PC-9 (cell line): Measurements from ENCODE around the gene AGAP1. TPM values are rescaled to one million over a fixed set of nuclear protein-coding genes. Genes with fewer than 3 reads are reported as not detected.

Experiments used
- BruUV-seq: library from RNA; stranded (reverse); fragments of 400-500 nt; replicated peaks from 2 replicates; lab custom pipeline; 2021; lab: Mats Ljungman, UMichigan
- CTCF ChIA-PET: fragments of 300-600 bp; sonication (Branson Sonifier 250); formaldehyde crosslinking; loops from one replicate; lab custom pipeline; 2022; ENCODE audit warnings: antibody characterized with exemption; lab: Charles Lee
- POLR2A ChIA-PET: fragments of 300-600 bp; sonication (Branson Sonifier 250); formaldehyde crosslinking; loops from one replicate; lab custom pipeline; 2022; ENCODE audit warnings: antibody characterized with exemption; ENCODE audit not compliant: unreplicated experiment; lab: Charles Lee
- DNase-seq, 2 experiments: peaks; one replicate each; pipeline versions ENCODE4 v3.0.0 to v3.0.0-alpha.2; 2015 to 2022; ENCODE audit warnings: mixed read lengths in 1 of 2
- H2AFZ ChIP-seq: fragments of 200-600 bp; sonication (generic); 2 replicates; pipeline ENCODE4 v1.8.1; 2017; ENCODE audit warnings: antibody characterized with exemption
- H3F3A ChIP-seq: fragments of 200-600 bp; sonication (generic); 2 replicates; pipeline ENCODE4 v1.8.1; 2017; ENCODE audit warnings: antibody characterized with exemption, mild to moderate bottlenecking, low read depth; ENCODE audit not compliant: insufficient read depth
- H3K27ac ChIP-seq: fragments of 200-600 bp; sonication (generic); 2 replicates; pipeline ENCODE4 v1.6.1; 2016; ENCODE audit warnings: mixed run types
- H3K27me3 ChIP-seq: fragments of 200-600 bp; sonication (generic); 2 replicates; pipeline ENCODE4 v1.6.1; 2016; ENCODE audit warnings: low read depth, mixed run types; ENCODE audit not compliant: insufficient read depth
- H3K36me3 ChIP-seq: fragments of 200-600 bp; sonication (generic); 2 replicates; pipeline ENCODE4 v1.6.1; 2016; ENCODE audit warnings: low read depth, mixed run types
- H3K4me1 ChIP-seq: fragments of 200-600 bp; sonication (generic); replicated peaks from 2 replicates; pipeline ENCODE4 v1.6.1; 2016; ENCODE audit warnings: mixed run types; ENCODE audit not compliant: insufficient read depth
- H3K4me2 ChIP-seq: fragments of 200-600 bp; sonication (generic); 2 replicates; pipeline ENCODE4 v1.6.1; 2017; ENCODE audit warnings: mixed run types
- H3K4me3 ChIP-seq: fragments of 200-600 bp; sonication (generic); 2 replicates; pipeline ENCODE4 v1.6.1; 2016; ENCODE audit warnings: mixed run types
- H3K79me2 ChIP-seq: fragments of 200-600 bp; sonication (generic); 2 replicates; pipeline ENCODE4 v1.6.1; 2017; ENCODE audit warnings: low read depth, mixed run types
- H3K9me2 ChIP-seq: fragments of 200-600 bp; sonication (generic); 2 replicates; pipeline ENCODE4 v1.8.1; 2017; ENCODE audit warnings: mild to moderate bottlenecking; ENCODE audit not compliant: insufficient read depth
- H3K9me3 ChIP-seq: fragments of 200-600 bp; sonication (generic); 2 replicates; pipeline ENCODE4 v1.8.1; 2016; ENCODE audit warnings: low read depth; ENCODE audit not compliant: insufficient read depth
- H4K20me1 ChIP-seq: fragments of 200-600 bp; sonication (generic); 2 replicates; pipeline ENCODE4 v1.8.1; 2017; ENCODE audit not compliant: insufficient read depth
- EZH2 ChIP-seq: fragments of 200-600 bp; sonication (generic); IDR thresholded peaks from 2 replicates; pipeline ENCODE4 v1.8.0; 2017; ENCODE audit warnings: antibody characterized with exemption, low read depth
- intact Hi-C: fragments of 100-400 bp; cut with micrococcal nuclease; formaldehyde crosslinking; loops from one replicate; pipeline ENCODE4 v1.10.0; 2022; ENCODE audit not compliant: unreplicated experiment
- total RNA-seq: library from RNA; stranded (reverse); gene quantifications from 2 replicates; pipeline ENCODE4 v1.2.3, GENCODE V29; 2021
- TF ChIP-seq, protein P1 (sequence below): fragments of 200-600 bp; sonication (generic); conservative IDR thresholded peaks from 2 replicates; pipeline ENCODE4 v1.6.1; 2017; ENCODE audit warnings: mixed run types, antibody characterized with exemption, mild to moderate bottlenecking, moderate library complexity

The AGAP1 gene
- total RNA-seq, 1 experiment from 2014 or later = 91.4 TPM

- intact Hi-C loops = no loop called here
These were observed 367.5 kb downstream of the AGAP1 start for GRCh38 chr2:235861383-235861782.

GRCh38 chr2:235863414-235863813, 369.6 kb downstream of the AGAP1 start:
- Histone ChIP-seq H3K79me2 (peaks cover 3% of the 10 kb centered on the region; the same call in 1 of the 2 replicates), H3F3A (no peaks in the 10 kb centered on the region), H3K9me3 (no peaks in the 10 kb centered on the region), H3K36me3 (no peaks in the 10 kb centered on the region), H3K4me2 (no peak overlapping the region), H3K4me3 (no peak overlapping the region), H2AFZ (no peak overlapping the region), H3K4me1 (no peaks in the 10 kb centered on the region), H3K27me3 (no peaks in the 10 kb centered on the region), H3K9me2 (no peaks in the 10 kb centered on the region), H4K20me1 (peaks cover 26% of the 10 kb centered on the region), H3K27ac (no peak overlapping the region)
- BruUV-seq = no TSS peak
- TF ChIP-seq EZH2 = no peak
- TF ChIP-seq, protein P1, sequence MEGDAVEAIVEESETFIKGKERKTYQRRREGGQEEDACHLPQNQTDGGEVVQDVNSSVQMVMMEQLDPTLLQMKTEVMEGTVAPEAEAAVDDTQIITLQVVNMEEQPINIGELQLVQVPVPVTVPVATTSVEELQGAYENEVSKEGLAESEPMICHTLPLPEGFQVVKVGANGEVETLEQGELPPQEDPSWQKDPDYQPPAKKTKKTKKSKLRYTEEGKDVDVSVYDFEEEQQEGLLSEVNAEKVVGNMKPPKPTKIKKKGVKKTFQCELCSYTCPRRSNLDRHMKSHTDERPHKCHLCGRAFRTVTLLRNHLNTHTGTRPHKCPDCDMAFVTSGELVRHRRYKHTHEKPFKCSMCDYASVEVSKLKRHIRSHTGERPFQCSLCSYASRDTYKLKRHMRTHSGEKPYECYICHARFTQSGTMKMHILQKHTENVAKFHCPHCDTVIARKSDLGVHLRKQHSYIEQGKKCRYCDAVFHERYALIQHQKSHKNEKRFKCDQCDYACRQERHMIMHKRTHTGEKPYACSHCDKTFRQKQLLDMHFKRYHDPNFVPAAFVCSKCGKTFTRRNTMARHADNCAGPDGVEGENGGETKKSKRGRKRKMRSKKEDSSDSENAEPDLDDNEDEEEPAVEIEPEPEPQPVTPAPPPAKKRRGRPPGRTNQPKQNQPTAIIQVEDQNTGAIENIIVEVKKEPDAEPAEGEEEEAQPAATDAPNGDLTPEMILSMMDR = no peak
- ChIA-PET POLR2A (no interaction called here), CTCF (no interaction called here)
- no peak for DNase-seq
- intact Hi-C loops = no loop called here

More at GRCh38 chr2:235861383-235861782, 367.5 kb downstream of the AGAP1 start:
- ChIA-PET POLR2A (no interaction called here), CTCF (no interaction called here)
- no peak overlapping the region for H3K4me2 ChIP-seq
- H3F3A ChIP-seq = no peaks in the 10 kb centered on the region
- H3K27ac ChIP-seq = no peak overlapping the region
- peaks cover 34% of the 10 kb centered on the region for H4K20me1 ChIP-seq
- no peak overlapping the region for H3K4me3 ChIP-seq
- H3K79me2 ChIP-seq = peaks cover 3% of the 10 kb centered on the region; the same call in 1 of the 2 replicates
- DNase-seq = no peak
- no peaks in the 10 kb centered on the region; the same call in 1 of the 2 replicates for H3K36me3 ChIP-seq
- TF ChIP-seq EZH2 = no peak
- TF ChIP-seq, protein P1 = no peak
- H3K27me3 ChIP-seq = no peaks in the 10 kb centered on the region
- H3K9me2 ChIP-seq = no peaks in the 10 kb centered on the region
- BruUV-seq = no TSS peak
- H3K4me1 ChIP-seq = no peaks in the 10 kb centered on the region
- no peak overlapping the region for H2AFZ ChIP-seq
- H3K9me3 ChIP-seq = no peaks in the 10 kb centered on the region

- Histone ChIP-seq H4K20me1 (peaks cover 26% of the 10 kb centered on the region), H3K27ac (no peak overlapping the region), H3F3A (no peaks in the 10 kb centered on the region), H2AFZ (no peak overlapping the region), H3K9me2 (no peaks in the 10 kb centered on the region), H3K4me2 (no peak overlapping the region), H3K79me2 (peaks cover 3% of the 10 kb centered on the region; the same call in 1 of the 2 replicates), H3K9me3 (no peaks in the 10 kb centered on the region), H3K4me3 (no peak overlapping the region), H3K36me3 (no peaks in the 10 kb centered on the region), H3K4me1 (no peaks in the 10 kb centered on the region), H3K27me3 (no peaks in the 10 kb centered on the region)
- CTCF ChIA-PET = no interaction called here
- DNase-seq = no peak
- BruUV-seq = no TSS peak
- POLR2A ChIA-PET = no interaction called here
- TF ChIP-seq, protein P1 = no peak
- TF ChIP-seq EZH2 = no peak
- intact Hi-C loops = no loop called here
These were observed 370.5 kb downstream of the AGAP1 start for GRCh38 chr2:235864302-235864701.
